ENCODE measurements around the gene POU2F1.

GRCh38 chr1:167473761-167474160 lies 253.1 kb downstream of the POU2F1 start:
- TF ChIP-seq CTCF (conservative IDR thresholded peaks at IDR 0.05; ENCODE audit: low read depth, low read length) (no peak), EZH2 (IDR thresholded peaks at IDR 0.05; ENCODE audit: borderline replicate concordance, low read depth, low read length, poor library complexity, severe bottlenecking) (no peak)
